HL-60 (cell line): ENCODE results near the gene MARCHF2.
A peak's percentile ranks its signal among the peaks of the same experiment; 100 is the strongest.

ENCODE experiments used
- CTCF ChIP-seq: IDR thresholded peaks from one replicate; pipeline ENCODE4 v1.5.1; 2011; ENCODE audit warnings: low read length, control low read depth, inconsistent platforms; ENCODE audit not compliant: insufficient read depth
- POLR2AphosphoS5 ChIP-seq: IDR thresholded peaks from 2 replicates; pipeline ENCODE4 v1.6.1; 2012; ENCODE audit warnings: low read depth
- REST ChIP-seq: IDR thresholded peaks from 2 replicates; pipeline ENCODE4 v1.6.1; 2012; ENCODE audit warnings: low read depth; ENCODE audit not compliant: insufficient replicate concordance

DNA sequence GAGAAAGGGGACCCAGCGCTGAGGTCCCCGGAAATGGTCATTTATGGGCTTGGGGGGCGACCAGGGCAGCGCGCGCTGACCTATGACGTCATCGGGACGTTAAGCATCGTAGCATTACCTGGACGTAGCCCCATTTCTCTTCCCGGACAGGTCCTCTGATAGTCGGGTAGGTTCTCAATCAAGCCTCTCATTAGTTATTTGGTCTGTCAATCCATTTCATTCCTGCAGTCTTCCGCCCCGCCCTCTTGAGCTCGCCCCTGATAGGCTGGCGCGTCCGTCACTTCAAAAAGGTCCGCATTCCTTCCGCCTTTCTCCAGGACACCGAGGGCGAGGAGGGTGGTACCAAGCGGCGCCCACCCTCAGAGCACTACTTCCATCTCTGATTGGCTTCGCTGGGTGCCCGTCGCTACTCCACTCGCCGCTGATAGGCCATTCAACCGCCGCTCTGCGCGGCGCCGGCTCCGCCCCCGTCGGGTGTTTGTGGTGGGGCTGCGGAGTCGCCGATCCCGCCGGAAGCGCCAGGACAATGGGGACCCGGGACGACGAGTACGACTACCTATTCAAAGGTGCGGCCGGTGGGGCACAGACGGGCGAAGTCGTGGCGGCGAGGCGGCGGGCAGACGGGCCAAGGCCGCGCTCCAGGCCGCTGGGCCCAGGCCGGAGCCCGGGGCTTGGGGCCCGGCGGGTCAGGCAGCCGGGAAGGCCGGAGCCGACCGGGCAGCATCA is 23.1 kb upstream of the MARCHF2 start, which contains the start of gene RAB11B:
- TF ChIP-seq CTCF (no peak), POLR2AphosphoS5 (peak; percentile 37), REST (no peak)
